Colon (tissue), 2 donors: ENCODE data around the gene CLCA1.
A peak's percentile ranks its signal among the peaks of the same experiment; 100 is the strongest.

Source experiments
- FAIRE-seq: peaks from 2 replicates; lab custom pipeline; 2012; peaks lifted over from hg19 to GRCh38; lab: Jason Lieb, UNC
- donor health status: control.
- donor health status: control.

CLCA1 gene

DNA sequence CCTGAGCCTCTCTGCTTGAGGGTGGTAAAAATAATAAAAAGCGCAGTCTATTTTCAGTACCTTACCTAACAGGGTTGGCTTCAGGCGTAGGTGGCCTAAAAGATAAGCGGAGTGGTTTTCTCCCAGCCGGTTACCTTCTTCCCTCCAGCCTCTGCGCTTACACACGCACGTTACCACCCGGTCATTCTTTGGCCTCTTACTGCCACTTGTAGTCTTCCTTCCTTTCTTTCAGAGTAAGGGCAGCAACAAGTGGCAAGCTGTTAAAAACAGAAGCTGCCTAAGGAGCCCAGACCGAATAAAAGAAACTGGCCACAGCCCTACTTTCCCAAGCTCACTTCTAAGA is 35.4 kb downstream of the CLCA1 start:
- no peak for FAIRE-seq

DNA sequence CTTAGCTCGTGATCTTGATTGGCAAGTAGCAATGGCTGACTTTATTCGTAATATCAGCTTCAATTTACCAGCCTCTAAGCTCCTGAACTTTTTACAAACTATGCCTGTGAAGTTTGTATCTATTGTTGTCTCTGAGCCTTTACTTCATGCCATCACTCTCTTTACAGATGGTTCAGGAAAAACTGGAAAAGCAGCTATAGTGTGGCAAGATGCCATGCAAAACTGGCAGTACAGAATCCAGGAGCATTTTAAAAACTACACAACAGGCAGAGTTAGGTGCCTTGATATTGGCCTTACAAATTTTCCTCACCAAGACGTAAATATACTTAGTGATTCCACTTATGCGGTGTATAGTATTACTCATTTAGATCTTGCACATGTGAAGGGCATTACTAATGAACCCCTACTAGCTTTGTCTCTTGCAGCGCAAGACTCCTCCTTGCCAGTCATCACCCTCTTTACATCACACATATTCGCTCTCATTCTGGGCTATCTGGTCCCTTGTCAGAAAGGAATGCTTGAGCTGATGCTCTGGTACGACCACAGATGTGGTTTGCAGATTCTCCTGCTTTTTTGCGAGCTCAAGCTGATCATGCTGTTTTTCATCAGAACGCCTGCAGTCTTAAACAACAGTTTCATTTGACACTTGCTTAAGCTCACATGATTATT is 36.3 kb downstream of the CLCA1 start:
- FAIRE-seq: no peak

DNA sequence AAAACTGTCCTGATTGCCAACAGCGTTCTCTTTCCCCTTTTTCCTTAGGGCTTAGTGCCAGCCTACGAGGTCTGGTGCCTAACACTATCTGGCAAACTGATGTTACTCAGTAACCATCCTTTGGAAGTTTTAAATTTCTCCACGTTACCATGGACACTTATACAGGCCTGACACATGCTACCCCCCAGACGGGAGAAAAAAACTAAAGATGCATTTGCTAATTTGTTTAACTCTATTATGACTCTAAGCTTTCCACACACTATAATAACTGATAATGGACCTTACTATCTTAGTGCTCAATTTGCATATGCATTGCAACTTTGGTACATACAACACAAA is 36.8 kb downstream of the CLCA1 start:
- no peak for FAIRE-seq

DNA sequence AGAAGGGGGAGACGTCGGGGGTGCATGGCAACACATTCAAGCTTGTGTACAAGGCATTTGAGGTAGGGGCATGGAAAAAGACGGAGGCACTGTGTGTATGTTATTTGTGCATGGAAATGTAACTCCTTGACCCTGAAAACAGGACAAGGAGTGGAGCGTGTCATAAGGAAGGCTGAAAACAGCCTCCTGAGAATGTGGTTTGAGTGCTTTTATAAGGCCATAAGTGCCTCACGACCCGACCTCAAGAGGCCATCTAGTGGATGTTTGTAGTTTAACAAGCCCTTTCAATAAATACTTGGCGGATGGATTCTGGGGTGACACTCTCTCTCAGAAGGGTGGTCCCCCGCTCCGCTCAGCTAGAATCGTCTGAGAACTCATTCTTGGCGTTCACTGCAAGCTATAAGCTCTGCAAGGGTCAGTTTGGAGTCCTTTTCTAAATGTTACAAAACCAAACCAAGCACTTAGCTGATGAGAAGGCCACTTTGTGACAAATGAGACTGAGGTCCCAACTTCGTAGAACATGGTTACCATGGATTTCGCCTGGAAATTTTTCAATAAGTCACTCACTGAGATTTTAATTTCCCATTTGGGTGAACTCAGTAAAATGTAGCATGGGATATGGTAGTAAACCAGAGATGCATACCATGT is 39.3 kb downstream of the CLCA1 start:
- FAIRE-seq: no peak

DNA sequence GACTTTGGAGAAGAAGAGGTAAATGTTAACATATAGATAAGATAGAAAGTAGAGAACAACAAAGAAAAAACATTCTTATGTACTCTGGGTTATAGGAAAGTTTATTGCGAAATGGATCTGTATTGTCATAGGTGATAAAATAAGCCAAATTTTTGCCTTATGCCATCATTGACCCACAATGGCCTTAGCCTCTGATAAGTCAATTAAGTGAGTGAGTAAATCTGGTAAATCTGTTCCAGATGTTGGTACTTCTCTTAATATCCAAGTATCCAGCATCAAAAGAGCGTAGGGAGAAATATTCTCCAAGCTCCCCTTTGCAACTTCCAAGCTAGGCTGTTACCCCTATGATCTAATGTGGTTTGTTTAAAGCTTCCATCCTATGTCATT is 39.8 kb downstream of the CLCA1 start:
- FAIRE-seq: no peak

DNA sequence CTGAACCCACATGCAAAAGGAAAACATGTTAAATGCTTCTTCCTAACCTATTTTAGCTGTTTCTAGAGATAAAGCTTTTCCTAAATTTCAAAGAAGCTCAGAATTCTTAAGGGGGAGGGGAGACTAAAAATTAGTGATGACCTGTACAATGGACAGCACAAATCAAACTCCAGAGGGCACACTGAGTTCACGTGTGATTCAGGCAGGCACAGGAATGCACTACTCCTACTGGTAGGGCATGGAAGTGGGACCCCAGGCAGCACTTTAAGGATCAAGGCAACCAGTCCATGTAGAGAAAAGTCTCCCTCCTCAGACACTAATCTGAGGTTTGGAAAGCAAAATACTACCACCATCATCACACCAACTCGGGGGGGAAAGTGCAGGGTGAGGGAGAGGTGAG is 46.9 kb downstream of the CLCA1 start:
- FAIRE-seq: no peak

DNA sequence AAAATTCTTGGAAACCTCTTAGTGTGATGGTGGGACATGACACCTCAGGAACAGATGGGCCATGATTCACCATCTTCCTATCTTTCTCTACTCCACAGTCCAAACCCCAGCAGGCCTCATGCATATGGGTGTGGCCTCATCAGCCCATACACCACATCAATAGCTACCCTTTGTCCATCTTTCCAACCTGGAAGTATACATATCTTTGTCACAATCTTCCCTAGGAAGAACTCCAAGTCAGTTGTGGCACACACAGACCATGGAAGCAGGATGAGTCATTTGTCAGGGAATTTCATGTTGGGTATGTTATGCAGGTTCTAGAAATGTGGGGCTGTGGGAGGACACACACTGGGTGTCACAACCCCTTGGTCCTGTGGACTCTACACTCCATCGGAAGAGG is 47.6 kb downstream of the CLCA1 start:
- FAIRE-seq: no peak

DNA sequence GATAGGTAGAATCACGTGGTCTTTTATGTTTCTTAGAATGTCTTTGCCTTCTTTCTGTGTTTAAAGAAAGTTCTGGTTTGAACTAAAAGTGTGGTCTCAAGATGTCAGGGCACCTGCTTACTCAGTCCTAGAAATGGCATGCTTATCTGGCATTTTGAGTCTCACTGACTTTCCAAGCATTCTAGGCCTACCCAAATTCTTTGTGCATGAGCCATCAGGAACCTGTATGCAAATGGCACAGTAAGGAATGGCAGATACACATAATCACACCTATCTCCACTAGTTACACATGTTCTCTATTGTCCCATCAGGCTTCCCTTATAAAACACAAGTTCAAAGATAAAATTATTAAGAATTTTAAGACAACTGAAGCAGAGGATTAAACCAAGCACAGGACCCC is 48.6 kb downstream of the CLCA1 start:
- no peak for FAIRE-seq

DNA sequence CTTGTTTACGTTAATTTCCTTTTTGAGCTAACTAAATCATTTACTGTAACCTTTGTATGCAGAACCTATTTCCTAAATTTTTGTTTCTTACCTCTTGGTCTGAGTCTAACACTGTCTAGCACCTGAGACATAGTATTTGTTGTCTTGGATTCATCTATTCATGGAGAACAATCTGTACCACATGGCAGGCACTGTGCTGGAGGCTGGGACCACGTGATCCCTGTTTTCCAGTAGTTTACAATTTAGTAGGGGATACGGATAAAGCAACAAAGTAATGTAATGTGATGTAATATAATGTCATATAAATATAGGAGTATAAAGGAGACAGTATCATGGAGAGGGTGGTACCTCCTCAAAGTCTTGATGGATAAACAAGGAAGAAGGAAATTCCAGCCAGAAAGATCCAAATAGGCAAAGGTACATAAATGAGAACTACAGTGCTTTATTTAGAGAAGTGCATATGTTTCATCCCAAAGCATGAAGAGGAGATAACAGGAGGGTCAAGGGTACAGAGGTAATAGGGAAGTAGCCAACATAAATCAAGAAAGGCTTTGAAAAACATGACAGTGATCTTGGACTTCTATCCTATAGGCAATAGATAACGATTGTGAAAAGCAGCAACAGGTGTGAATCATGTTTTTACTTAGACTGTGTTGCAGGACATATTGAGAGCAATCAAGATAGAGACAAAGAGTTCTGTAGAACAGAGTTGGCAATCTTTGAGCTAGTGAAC is 52.2 kb downstream of the CLCA1 start:
- peak; percentile 71 for FAIRE-seq

DNA sequence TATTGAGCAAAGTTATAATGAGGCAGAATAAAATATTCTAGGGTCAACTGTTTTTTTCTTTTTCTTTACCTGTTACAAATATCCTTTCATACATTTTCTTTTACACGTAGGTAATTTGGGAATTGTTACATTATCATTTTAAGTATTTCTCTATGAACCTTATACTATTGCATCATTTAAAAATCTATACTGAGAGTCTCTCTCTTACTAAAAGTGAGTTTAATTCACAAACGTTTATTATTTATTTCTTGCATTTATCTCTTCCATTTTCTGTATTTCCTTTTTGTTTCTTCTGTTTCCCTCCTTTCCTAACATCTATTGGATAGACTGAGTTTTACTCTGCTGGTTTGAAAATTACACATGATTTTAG is 52.8 kb downstream of the CLCA1 start:
- FAIRE-seq: peak; percentile 45

DNA sequence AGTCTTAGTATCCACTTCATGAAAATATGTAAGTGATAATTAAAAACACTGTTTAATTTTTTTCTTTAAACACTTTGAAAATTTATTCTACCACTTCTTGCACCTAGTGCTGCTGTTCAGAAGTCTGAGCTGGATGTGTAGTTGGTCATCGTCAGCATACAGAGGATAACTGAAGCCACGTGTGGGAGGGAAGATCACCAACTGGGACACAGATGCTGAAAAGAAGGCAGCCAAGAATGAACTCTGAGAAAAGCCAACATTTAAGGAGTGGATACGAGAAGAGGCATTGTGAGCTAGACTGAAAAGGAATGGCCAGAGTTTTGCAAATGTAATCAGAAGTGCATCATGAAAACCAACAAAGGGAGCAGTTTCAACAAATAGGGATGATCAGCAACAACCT is 53.5 kb downstream of the CLCA1 start:
- no peak for FAIRE-seq

DNA sequence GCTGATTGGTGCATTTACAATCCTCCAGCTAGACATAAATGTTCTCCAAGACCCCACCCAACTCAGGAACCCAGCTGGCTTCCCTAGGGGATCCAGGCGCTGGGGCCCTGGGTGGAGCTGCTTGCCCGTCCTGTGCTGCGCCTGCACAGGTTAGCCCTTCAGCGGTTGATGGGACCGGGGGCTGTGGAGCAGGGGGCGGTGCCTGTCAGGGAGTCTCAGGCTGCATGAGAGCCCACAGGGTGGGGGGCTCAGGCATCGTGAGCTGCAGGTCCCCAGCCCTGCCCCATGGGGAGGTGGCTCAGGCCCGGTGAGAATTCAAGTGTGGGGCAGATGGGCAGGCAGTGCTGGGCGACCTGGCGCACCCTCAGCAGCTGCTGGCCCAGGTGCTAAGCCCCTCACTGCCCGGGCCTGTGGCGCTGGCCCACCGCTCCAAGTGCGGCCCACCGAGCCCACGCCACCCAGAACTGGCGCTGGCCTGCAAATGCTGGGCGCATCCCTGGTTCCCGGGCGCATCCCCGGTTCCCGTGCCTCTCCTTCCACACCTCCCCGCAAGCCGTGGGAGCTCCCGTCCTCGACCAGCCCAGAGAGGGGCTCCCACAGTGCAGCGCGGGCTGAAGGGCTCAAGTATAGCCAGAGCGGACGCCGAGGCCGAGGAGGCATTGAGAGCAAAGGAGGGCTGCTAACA is 55.1 kb downstream of the CLCA1 start:
- FAIRE-seq: no peak

DNA sequence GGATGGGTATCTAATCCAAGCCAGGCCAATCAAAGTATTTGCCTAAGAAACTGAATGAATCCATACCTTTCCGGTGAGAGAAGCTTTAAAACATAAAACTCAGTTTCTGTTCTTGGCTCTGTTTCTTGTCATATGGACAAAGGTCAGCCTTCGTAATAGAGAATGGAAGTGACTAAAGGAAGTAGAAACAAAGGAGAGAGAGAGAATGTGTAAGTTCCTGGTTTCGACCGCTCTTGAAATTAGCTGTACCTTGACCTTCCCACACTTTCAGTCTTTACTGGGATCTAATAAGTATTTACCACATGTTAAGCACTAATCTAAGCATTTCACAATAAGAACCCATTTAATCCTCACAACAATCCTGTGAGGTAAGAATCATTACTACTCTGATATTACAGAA is 58.6 kb downstream of the CLCA1 start:
- FAIRE-seq: no peak

DNA sequence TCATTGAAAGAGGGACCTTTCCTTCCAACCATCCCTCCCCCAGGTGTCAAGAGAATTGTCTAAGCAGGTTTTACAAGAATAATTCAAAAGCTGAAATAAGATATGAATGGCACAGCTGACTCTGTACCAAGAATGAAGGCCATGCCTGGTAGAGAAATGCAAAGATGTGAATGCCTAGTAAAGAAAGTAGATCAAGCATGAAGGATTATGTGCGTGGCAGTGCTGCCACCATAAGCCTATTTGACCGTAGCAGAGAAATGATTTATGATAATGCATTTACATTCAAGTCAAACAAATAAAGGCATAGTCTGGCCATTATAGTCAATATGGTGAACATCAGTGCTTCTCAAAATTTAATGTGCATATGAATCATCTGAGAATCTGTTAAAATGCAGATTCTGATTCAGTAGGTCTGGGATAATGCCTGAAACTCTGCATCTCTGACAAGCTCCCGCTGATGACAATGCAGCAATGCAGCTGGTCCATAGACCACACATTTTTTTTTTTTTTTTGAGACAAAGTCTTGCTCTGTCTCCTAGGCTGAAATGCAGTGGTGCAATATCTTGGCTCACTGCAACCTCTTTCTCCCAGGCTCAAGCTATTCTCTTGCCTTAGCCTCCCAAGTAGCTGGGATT is 61.6 kb downstream of the CLCA1 start:
- no peak for FAIRE-seq

DNA sequence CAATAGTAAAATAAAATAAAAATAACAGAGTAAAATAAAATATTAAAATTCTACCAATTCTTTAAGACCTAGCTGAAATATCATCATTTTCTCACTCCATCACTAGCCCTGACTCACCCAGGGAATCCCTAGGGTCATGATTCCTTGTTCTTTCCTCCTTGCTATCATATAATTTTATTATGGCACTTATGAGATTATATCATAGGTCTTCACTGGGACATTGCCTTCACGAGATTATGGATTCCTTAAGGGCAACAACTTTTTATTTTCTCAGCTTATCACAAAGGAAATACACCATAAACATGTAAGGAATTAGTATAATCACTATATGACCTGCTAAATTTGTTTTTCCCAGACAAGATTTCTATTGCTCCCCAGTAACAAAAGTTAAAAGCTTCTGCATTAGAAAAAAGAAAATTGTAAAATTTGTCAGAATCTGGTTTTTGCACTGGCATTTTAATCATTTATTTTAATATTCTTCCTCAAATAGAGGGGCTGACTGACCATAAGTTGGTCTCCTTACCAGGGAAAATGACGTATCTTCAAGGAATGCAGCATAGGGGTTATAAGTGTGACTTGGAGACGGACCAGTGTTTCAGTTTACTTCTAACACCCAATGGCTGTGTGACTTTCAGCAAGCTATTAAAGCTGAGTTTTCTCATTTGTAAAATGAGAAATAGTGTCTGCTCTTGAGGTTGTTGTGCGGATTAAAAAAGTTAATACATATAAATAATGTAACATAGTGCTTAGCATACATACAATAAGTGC is 69.4 kb downstream of the CLCA1 start:
- peak; percentile 92 for FAIRE-seq

DNA sequence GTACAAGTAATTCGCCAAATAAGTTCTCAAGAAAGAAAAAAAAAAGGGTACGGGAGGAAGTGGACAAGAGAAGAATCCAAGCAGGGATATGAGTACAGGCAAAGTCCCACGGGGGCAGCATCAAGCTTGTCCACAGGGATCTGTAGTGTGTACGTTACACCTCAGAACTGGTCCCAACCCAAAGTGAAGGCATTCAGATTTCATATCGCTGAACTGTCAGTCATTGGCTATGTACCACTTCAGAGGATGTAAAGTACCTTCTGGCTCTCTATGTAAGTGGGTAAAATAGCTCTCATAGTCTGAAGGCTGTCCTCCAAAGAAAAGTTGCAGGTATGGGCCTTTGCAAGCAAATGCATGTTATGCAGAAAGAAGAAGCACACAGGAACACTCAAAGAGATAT is 70.0 kb downstream of the CLCA1 start:
- no peak for FAIRE-seq

DNA sequence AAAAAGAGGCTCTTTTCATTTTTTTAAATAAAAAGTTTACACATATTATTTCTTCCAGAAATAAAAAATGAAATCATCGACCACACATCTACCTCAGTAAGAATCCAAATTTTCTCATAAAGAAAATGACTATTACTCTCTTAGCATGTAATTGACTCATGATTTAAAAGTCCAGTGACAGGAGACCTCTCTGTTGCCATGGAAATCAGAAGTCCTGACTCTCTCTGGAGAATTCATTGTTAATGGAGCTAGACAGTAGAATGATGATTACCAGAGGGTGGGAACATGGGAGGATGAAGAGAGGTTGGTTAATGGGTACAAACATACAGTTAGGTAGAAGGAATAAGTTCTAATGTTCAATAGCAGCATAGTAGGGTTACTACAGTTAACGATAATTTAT is 73.1 kb downstream of the CLCA1 start:
- no peak for FAIRE-seq

DNA sequence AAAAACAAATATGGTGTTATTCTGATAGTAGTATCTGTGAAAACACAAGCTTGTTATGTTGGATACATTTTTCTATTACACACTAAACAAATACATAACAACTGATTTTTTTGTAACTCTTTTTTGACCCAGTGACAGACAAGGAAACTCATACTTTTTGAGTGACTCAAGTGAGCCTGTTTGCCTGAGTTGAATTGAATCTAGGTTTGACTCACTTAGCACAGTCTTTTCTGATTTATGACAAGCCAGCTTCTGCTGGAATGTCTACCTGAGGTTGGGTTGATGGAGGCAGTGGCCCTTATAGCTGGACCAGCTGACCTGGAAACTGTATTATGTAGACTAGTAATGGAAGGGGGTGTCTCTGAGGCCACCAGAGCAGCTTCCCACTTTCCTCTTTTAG is 73.9 kb downstream of the CLCA1 start:
- no peak for FAIRE-seq

DNA sequence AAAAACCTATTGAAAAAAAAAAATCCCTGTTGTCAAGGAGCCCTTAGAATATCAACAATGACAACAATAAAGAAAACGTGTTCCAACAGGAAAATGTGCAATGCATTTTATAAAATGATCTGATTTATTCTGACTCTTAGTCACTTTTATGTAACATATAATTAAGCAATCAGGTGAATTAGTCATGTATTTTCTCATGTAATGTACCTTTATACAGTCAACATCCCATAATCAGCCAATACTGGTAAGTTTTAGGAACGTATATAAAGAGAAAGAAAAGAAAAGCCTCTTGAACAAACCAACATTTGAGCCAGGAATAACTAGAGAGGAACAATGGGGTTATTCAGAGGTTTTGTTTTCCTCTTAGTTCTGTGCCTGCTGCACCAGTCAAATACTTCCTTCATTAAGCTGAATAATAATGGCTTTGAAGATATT is 78.1 kb downstream of the CLCA1 start, which contains the start of gene CLCA4:
Gene CLCA4, plus strand, starts transcription at position 292 of the 435 bp plus-strand sequence. Its CDS starts 42 bp downstream, at position 334.
- no peak for FAIRE-seq

DNA sequence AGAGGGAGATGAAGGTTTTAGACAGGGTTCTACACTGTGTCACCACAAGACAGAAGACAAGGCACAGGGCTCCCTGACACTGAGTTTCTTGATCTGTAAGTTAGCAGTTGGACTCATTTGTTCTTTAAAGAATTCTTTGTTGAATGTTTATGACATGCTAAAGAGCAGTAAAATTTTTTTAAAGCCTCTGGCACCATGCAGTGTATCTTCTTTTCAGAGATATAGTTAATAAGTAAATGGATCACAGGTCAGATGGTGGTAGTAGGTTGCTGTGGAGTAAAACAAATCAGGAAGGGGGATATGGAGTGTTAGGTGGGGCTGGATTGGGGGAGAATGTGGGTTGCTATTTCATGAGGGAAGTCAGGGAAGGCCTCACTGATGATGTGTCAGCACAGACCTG is 80.1 kb downstream of the CLCA1 start:
- no peak for FAIRE-seq
